ENCODE data around the gene HAAO.

HAAO gene

GRCh38 chr2:42813763-42814162 lies 21.4 kb upstream of the HAAO start:
- DNase-seq (ENCODE audit: low read depth), result no peak

GRCh38 chr2:42812899-42813479 lies 20.6 kb upstream of the HAAO start:
- DNase-seq (ENCODE audit: low read depth), result peak; percentile 33

DNA sequence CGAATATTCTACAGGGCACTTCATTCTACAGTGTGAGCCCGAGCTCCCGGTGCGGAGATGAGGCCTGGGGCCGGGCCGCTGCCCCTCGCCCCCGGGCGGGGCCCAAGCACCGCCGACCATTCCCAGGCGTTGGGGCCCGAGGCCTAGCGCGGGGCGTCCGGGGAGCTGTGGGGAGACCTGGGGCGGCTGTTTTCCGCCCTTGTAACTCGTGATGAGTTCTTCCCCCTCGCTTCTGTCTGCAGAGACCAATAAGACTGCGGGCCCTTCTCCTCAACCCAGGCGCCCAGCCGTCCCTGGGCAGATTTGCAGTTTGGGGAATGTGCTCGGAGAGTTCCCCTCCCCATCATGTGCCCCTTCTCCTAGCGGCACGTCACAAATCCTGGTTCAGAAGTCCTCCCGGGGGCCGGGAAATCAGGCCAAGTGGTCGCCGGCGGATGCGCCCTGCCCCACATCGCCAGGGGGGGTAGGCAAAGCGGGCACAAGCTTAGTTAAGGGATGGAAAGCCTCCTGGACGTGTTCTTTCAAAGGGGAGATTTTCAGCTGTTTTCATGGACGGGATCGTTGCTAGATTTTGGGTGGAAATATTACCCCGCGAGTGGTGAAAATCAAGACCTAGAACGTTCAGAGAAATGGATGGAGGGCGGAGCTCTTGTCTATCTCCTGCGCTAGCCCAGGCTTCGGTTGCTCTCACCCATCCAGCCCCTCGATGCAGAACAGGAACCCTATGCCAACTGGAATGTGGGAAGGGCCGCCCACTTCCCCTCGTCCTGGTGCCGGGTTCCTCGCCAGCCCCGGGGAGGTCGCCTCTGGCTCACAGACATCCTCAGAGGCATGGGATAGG lies 18.8 kb upstream of the HAAO start:
- DNase-seq (ENCODE audit: low read depth), result peak; percentile 53

DNA sequence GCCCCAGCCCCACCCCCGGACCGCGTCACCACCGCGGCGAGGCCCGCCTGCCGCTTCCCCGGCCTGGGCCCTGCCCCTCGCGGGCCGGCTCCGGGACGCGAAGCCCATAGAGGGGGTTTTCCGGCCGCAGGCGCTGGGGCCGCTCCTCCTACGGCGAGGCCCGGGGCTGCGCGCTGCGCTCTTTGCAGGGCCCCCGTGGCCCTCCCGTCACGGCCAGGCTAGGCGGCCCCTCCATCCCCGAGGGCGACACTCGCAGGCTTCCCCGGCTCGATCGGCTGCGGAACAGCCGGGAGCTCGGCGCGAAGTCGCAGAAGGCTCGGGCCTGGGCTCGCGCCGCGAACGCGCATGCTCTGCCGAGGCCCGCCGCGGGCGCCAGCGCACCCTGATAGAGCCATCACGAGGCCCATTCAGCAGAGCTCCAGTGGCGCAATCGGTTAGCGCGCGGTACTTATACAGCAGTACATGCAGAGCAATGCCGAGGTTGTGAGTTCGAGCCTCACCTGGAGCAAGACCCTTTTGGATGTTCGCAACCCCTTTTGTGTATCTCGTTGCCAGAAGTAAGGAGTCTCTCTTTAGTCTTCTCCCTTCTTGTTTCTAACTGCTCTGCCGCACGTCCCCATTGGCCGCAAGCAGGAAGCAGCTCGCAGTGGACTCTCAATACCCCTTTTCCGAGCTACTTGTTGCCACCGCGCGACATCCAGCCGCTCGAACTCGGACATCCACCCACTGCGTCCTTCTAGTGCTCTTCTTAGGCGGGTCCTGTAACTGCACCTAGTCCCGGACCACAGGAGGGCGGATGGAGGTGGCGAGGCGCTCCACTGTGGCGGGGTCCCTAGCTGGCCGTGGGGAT lies 18.0 kb upstream of the HAAO start:
- DNase-seq (ENCODE audit: low read depth), result peak; percentile 96

GRCh38 chr2:42809819-42810120 lies 17.4 kb upstream of the HAAO start:
- peak; percentile 69 for DNase-seq (ENCODE audit: low read depth)

DNA sequence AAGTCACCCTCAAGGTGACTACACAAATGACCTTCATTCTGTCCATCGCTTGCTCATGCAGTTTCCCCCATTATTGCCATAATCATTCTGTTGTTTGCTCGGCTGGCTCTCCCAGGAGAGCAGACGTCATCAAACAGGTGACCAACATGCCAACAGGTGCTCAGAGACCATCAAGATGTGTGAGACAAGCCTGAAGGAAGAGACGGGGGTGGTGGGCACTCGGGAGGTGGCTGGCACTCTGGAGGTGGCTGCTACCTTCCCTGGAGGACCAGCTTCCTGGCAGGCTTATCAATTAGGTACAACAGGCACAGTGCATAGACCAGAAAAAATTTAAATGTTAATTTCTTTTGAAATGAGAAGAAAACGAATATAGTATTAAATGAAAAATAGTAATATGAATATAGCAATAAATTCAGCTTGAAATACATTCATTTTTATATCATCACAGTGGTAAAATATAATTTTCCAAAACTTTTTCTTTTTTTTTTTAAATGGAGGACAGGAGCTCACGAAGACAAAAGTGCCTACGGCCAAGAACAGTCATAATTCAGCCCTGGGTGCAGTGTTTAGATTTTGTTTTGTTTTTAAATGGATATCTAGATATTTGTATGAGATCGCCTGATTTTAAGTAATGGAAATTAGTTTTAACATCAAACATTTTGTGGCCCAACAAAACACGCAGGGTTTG lies 16.9 kb upstream of the HAAO start:
- no peak for DNase-seq (ENCODE audit: low read depth)

DNA sequence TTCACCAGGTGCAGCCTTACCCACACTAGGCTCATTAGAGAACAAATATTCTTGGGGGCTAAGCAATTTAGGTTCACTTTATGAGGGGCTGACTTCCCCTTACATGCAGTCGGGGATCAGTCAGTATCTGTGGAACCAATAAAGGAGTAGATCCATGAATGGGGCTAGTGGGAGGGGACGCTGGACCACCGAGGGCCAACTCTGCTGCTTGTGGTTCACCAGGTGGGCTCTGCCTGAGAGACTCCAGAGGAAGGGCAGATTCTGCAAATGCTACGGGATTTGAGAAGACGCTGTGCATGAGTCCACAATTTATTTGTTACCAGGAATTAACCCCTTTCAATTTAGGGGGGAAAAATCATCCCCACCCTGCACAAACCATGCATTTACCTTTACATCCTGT lies 15.9 kb upstream of the HAAO start:
- no peak for DNase-seq (ENCODE audit: low read depth)

GRCh38 chr2:42806786-42807185 lies 14.4 kb upstream of the HAAO start:
- DNase-seq (ENCODE audit: low read depth), result no peak

GRCh38 chr2:42804891-42805290 lies 12.5 kb upstream of the HAAO start:
- DNase-seq (ENCODE audit: low read depth), result no peak

- peak; percentile 80 for DNase-seq (ENCODE audit: low read depth)
Measured at GRCh38 chr2:42804338-42804737, 12.0 kb upstream of the HAAO start.

DNA sequence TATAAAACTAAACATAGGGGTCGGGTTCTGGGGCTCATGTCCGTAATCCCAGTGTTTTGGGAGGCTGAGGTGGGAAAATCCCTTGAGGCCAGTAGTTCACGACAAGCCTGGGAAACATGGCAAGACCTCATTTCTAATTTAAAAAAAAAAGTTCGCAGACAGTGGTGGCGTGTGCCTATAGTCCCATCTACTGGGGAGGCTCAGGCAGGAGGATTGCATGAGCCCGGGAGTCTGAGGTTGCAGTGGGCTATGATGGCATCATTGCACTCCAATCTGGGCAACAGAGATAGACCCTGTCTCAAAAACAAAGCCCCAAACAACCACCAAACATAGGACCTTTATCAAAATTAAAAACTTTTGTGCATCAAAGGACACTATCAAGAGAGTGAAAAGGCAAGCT lies 9.8 kb upstream of the HAAO start:
- DNase-seq (ENCODE audit: low read depth), result no peak

- DNase-seq (ENCODE audit: low read depth), result no peak
Measured at GRCh38 chr2:42801381-42801780, 9.0 kb upstream of the HAAO start.

DNA sequence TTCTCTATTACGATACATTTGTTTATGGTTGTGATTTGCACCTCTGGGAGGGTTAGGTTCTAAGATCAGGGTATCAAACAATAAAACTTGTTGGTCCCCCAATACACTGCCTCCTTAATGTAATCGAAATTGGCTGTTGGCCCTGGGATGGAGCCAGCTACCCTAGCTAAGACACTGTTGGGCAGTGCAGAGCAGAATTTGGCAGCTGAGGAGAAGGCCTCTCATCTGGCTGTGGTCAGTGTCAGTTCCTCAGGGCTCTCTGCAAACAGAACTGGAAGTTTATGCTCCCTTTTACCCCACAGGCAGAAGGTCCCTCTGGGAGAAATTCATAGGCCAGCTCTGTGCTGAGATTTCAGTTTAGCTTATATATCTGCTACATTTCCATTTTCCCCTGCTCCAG lies 8.6 kb upstream of the HAAO start:
- no peak for DNase-seq (ENCODE audit: low read depth)

- no peak for DNase-seq (ENCODE audit: low read depth)
Measured at GRCh38 chr2:42800461-42800962, 8.1 kb upstream of the HAAO start.

- peak; percentile 44 for DNase-seq (ENCODE audit: low read depth)
Measured at GRCh38 chr2:42799881-42800280, 7.5 kb upstream of the HAAO start.

- no peak for DNase-seq (ENCODE audit: low read depth)
Measured at GRCh38 chr2:42797281-42797680, 4.9 kb upstream of the HAAO start.

DNA sequence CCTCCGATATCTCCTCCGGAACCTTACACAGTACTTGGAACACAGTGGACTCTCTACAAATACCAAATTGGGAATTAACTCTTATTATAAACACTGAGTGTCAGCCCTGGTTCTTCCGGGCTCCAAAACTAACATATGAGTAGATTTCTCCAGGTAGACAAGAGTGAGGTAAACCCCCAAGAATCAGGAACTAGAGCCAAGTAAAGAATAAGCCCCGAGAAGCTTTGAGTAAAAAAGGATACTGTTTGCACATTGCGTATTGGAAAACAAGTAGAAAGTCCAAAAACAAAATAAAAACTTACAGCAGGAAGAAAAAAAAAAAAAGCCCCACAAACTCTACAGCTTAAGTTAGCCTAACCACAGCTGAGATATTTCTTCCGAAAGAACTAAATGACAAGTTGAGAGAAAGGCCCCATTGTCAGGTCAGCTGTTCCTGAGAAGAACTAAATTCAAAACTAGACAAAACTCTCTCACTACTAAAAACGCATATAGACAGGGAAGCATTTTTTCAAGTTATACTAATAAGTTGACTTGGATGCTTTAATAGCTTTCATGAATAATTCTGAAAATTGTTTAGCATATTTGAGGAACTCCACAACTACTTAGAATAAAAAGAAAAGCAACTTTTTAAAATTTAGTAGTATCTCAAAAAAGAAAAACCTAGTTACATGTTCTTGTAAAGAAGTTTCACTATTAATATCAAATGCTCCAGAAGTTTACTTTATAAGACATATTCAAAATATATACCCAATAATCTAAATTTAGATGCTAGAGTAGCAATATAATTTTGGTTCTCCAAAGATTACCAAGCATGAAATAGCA lies 4.3 kb upstream of the HAAO start:
- DNase-seq (ENCODE audit: low read depth), result no peak

DNA sequence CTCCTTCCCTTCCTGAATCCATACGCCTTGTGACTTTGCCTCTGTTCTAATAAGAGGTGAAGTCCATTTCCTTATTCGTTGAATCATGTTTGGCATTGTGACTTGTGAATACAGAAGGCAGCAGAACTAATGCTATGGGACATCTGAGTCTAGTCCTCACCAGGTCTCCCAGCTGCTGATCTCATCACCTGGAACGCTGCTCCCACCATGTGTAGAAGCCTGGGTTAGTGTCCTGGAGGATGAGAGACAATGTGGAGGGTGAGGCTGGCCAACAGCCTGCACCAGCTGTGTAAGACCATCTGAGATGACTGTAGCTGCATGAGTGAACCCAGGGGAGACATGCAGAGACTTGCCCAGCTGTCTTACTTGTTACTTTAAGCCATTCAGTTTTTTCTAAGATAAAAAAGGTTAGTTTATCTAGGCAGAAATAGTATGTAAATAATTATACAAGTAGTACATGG lies 3.5 kb upstream of the HAAO start:
- no peak for DNase-seq (ENCODE audit: low read depth)

GRCh38 chr2:42795275-42795674 lies 2.9 kb upstream of the HAAO start:
- no peak for DNase-seq (ENCODE audit: low read depth)

DNA sequence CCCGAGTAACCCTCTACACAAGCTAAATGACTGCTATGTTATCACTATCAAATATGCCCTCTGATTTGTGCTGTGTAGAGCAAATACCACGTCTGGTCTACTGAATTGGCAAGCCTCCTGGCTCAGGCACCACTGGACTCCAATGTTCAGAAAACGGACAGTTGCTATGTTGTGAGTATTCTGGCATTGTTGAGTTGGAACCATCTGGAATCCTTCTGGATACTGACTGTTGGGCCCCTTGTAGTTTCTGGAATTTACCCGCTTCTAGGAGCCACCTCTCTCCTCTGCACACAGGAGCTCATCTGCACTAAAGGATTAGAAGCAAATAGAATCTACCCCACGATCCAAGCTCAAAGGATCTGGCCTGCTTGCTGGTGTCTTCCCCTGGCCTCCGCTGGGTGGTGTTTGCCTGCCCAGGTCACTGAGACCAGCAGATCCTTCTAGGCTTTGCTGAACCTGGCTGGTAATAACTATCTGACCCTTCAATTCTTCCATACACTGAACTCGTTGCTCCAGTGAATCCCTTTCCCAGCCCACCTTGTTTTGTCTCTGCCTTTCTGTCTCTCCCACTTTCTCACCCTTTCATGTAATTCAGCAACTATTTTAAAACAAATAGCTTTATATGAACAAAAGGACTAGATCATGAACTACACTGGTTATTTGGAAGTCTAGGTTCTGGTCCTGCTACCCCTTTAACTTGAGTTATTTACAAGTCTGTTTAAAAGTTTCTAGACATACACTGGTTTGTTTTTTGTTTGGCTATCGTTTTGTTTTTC lies 2.1 kb upstream of the HAAO start:
- peak; percentile 29 for DNase-seq (ENCODE audit: low read depth)

All from amniotic epithelial cell (primary cell).